ENCODE data around the gene ABLIM2. TPM values are rescaled to one million over a fixed set of nuclear protein-coding genes. Genes with fewer than 3 reads are reported as not detected.

ABLIM2 gene
- total and polyA plus RNA-seq, 2 of the 8 experiments (the other 6 are each of a cell fraction or from before 2014, with no cell fraction given) = 2.8 to 3.0 TPM

- Histone ChIP-seq H2BK5ac (ENCODE audit: low read depth, low read length) (no peak overlapping the region), H2AFZ (ENCODE audit: low read length) (no peak overlapping the region), H3K23ac (ENCODE audit: insufficient read length) (no peak overlapping the region), H3K9me3 (ENCODE audit: insufficient read depth in 2 of 2, low read depth in 1 of 2, low read length in 1 of 2) (peaks cover 11 to 13% of the 10 kb centered on the region in 2 experiments; a peak in 3 of 4 replicates), H3K4me3 (ENCODE audit: extremely low read depth in 1 of 4, insufficient read depth in 2 of 4, low read depth in 3 of 4, low read length in 4 of 4) (no peak overlapping the region), H2BK20ac (ENCODE audit: low read length) (no peak overlapping the region), H3K14ac (ENCODE audit: insufficient read length) (no peak overlapping the region), H3K23me2 (ENCODE audit: low read depth, low read length) (no peaks in the 10 kb centered on the region), H2BK12ac (ENCODE audit: low read depth, low read length) (0 out of 2 replicates have a peak overlapping the region, but pooled peaks have one; percentile 14), H2AK5ac (ENCODE audit: low read depth, low read length) (no peak overlapping the region), H3K4me2 (ENCODE audit: insufficient read depth in 1 of 2, low read depth in 2 of 2, low read length in 2 of 2) (no peak overlapping the region), H3K4ac (replicated peaks; ENCODE audit: insufficient read length, low read depth, low read length) (no peak overlapping the region), H3K27me3 (replicated peaks in 1 of 4; ENCODE audit: control insufficient read depth in 3 of 4, extremely low read depth in 1 of 4, insufficient read depth in 3 of 4, low read length in 3 of 4) (no peaks in the 10 kb centered on the region), H2BK15ac (ENCODE audit: low read length) (no peak overlapping the region), H4K5ac (ENCODE audit: insufficient read length, low read depth, low read length) (no peak overlapping the region), H4K8ac (ENCODE audit: extremely low read depth, insufficient read depth, low read length) (no peak overlapping the region), H3K79me2 (ENCODE audit: control insufficient read depth in 1 of 2, insufficient read depth in 2 of 2, low read length in 2 of 2) (no peaks in the 10 kb centered on the region), H3K27ac (ENCODE audit: low read depth, low read length) (no peak overlapping the region), H3K36me3 (ENCODE audit: control insufficient read depth in 2 of 4, insufficient read depth in 4 of 4, low read length in 3 of 4) (no peaks in the 10 kb centered on the region), H3K9ac (replicated peaks in 1 of 4; ENCODE audit: extremely low read depth in 1 of 4, low read depth in 3 of 4, low read length in 3 of 4) (no peak overlapping the region), H3K18ac (ENCODE audit: extremely low read depth, low read length) (no peak overlapping the region; the same call in 1 of the 2 replicates), H3K79me1 (ENCODE audit: low read depth, low read length) (no peaks in the 10 kb centered on the region), H3K56ac (replicated peaks; ENCODE audit: insufficient read length, low read depth, low read length) (no peak overlapping the region), H2BK120ac (replicated peaks; ENCODE audit: low read depth, low read length) (no peak overlapping the region), H4K20me1 (replicated peaks in 1 of 2; ENCODE audit: control insufficient read depth in 1 of 2, insufficient read depth in 2 of 2, low read length in 2 of 2) (no peaks in the 10 kb centered on the region), H3K4me1 (replicated peaks in 1 of 4; ENCODE audit: control insufficient read depth in 3 of 4, insufficient read depth in 4 of 4, low read length in 3 of 4) (peaks cover 5 to 23% (median 17%) of the 10 kb centered on the region in 4 experiments), H4K91ac (replicated peaks; ENCODE audit: insufficient read length, low read length) (peak overlapping the region; percentile 34)
- no peak for TF ChIP-seq YY1 (IDR thresholded peaks at IDR 0.05; ENCODE audit: low read depth, low read length)
- no peak for TF ChIP-seq RFX5 (IDR thresholded peaks at IDR 0.05; ENCODE audit: borderline replicate concordance, low read depth, low read length)
- TF ChIP-seq GTF2F1 (IDR thresholded peaks at IDR 0.05; ENCODE audit: borderline replicate concordance, low read depth, low read length) = no peak
- FAIRE-seq (no peak), DNase-seq (ENCODE audit: low read depth in 1 of 2, low spot score in 2 of 2) (no peak)
- ChIA-PET CTCF (ENCODE audit: partially characterized antibody) (interaction anchor here (3.0 kb wide), 1 partner anchor 50 kb away, joined by 9 read pairs; no protein-coding TSS in a partner anchor), POLR2A (ENCODE audit: partially characterized antibody) (interaction anchor here (1.1 kb wide), 1 partner anchor 15 kb away, joined by 3 read pairs; no protein-coding TSS in a partner anchor)
- WGBS, 2 experiments (ENCODE audit: extremely low coverage in 1 of 2, insufficient coverage in 1 of 2, insufficient read length in 1 of 2, insufficient replicate concordance in 2 of 2, low coverage in 1 of 2, low lambda C conversion rate in 2 of 2, missing lambda C conversion rate in 1 of 2) = 90% methylated on average over 18 of the region's 18 CpGs; no CpG with 5 or more reads in 1 of the 2 experiments
These were observed 104.7 kb downstream of the ABLIM2 start for GRCh38 chr4:8053688-8054449.

Data from H1 (cell line).